HT-29 (cell line): ENCODE results near the gene UFSP1. TPM values are rescaled to one million over a fixed set of nuclear protein-coding genes. Genes with fewer than 3 reads are reported as not detected.
"Not testable (repeated sequence)": the region's sequence is repeated elsewhere in the genome, so short reads cannot be mapped to it uniquely, and the experiment has no call there.

Experiments
- DNase-seq: peaks from one replicate; pipeline ENCODE4 v3.0.0-alpha.2; 2015; ENCODE audit warnings: low spot score
- total RNA-seq: library from RNA; depleted of rRNA; stranded (reverse); fragments of >200 nt; shearing (Covaris generic); gene quantifications from 2 replicates; pipeline ENCODE4 v1.2.3, GENCODE V29; 2014; rRNA removed

Gene UFSP1
- total RNA-seq = 30.4 and 31.0 TPM in 2 replicates

GRCh38 chr7:100888988-100889750 is at the start of gene UFSP1:
UFSP1 (minus strand) TSS chr7:100889715; CDS start chr7:100889271, 444 bp downstream.
- DNase-seq = peak; percentile 28

GRCh38 chr7:100936167-100936566 is 46.7 kb upstream of the UFSP1 start:
- DNase-seq = not testable (repeated sequence)

DNA sequence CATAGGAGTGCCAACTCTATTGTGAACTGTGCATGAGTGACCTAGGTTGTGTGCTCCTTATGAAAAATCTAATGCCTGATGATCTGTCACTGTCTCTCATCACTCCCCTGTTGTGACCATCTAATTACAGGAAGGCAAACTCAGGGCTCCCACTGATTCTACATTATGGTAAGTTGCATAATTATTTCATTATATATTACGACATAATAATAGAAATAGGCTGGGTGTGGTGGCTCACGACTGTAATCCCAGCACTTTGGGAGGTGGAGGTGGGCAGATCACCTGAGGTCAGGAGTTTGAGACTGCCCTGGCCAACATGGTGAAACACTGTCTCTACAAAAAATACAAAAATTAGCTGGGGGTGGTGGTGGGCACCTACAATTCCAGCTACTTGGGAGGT is 45.9 kb upstream of the UFSP1 start:
- not testable (repeated sequence) for DNase-seq

- DNase-seq = no peak
Measured at GRCh38 chr7:100933734-100934133, 44.2 kb upstream of the UFSP1 start.

- DNase-seq = no peak
Measured at GRCh38 chr7:100929808-100930174, 40.3 kb upstream of the UFSP1 start.

DNA sequence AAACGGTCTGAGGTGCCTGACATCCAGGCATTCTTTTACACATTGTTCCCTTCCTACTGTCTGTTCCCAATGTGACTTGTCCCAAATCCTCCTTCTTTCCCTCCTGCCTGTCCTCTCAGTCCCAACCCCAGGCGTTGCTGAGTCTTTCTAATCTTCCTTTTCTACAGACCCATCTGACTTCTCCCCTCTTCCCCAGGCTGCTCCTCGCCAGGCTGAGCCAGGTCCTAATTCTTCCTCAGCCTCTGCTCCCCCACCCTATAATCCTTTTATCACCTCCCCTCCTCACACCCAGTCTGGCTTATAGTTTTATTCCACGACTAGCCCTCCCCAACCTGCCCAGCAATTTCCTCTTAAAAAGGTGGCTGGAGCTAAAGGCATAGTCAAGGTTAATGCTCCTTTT is 34.1 kb upstream of the UFSP1 start:
- DNase-seq = not testable (repeated sequence)

GRCh38 chr7:100921039-100921438 is 31.5 kb upstream of the UFSP1 start:
- DNase-seq = no peak

- DNase-seq = not testable (repeated sequence)
Measured at GRCh38 chr7:100919779-100920437, 30.4 kb upstream of the UFSP1 start.

DNA sequence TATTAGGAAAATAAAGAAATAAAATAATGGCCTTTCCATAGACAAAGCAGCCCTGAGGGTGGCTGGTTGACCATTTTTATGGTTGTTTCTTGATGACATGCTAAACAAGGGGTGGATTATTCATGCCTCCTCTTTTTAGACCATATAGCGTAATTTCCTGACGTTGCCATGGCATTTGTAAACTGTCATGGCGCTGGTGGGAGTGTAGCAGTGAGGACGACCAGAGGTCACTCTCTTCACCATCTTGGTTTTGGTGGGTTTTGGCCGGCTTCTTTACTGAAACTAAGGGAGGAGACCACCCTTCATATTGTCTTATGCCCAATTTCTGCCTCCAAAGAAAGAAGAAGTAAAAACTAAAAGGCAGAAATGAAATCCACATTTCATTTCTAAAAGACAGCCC is 29.8 kb upstream of the UFSP1 start:
- DNase-seq = not testable (repeated sequence)

GRCh38 chr7:100914879-100915447 is 25.4 kb upstream of the UFSP1 start:
- DNase-seq = no peak

DNA sequence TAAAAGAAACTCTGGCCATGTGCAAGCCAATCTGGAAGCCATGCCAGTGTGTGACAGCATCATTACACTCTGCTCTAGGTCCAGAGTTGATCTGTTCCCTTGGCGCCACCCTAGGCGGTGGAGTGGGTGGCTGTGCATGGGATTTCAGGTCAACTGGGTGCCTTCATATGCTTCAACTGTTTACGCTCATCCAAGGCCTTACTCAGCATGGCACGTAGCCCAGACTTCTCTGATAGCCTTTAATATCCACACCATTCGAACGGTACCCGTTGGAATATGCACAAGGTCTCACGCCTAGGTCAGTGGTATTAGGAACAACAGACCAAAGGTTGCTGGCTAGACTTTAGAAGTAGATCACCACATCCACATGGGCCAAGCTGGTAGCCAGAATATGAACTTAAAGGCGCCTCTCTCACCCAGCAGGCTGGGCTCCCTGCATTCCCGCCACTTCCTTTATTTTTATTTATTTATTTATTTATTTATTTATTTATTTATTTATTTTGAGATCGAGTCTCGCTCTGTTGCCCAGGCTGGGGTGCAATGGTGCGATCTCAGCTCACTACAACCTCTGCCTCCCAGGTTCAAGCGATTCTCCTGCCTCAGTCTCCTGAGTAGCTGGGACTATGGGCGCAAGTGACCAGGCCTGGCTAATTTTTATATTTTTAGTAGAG is 24.8 kb upstream of the UFSP1 start:
- DNase-seq = no peak

DNA sequence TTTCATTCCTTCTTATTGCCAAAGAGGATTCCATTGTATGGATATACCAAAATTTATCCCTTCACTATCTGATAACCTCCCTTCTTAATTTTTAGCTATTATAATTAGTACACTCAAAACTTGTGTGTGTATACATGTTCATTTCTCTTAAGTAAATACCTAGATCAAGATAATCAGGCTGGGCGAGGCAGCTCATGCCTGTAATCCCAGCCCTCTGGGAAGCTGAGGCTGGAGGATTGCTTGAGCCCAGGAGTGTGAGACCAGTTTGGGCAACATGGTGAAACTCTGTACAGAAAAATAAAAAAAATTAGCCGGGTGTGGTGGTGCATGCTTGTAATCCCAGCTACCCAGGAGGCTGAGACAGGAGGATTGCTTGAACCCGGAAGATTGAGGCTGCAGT is 22.0 kb upstream of the UFSP1 start:
- DNase-seq = no peak

GRCh38 chr7:100910443-100910842 is 20.9 kb upstream of the UFSP1 start:
- DNase-seq = not testable (repeated sequence)

GRCh38 chr7:100908512-100908911 is 19.0 kb upstream of the UFSP1 start:
- no peak for DNase-seq

DNA sequence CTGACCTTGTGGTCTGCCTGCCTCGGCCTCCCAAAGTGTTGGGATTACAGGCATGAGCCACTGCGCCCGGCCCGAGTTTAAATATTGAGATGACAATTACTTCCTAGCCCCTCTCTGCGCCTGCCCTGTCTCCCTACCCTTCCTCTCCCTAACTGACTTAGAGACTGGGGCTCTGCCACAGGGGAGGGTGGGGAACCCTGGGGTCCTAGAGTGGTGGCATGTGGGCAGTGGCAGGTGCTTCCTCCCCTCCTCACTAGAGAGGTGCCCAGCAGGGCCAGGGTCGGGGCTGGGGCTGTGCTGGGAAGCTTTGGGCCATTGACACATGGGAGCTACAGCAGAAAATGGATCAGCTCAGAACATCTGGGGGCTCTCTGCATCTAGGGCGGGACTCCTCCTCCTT is 13.1 kb upstream of the UFSP1 start:
- DNase-seq = no peak

DNA sequence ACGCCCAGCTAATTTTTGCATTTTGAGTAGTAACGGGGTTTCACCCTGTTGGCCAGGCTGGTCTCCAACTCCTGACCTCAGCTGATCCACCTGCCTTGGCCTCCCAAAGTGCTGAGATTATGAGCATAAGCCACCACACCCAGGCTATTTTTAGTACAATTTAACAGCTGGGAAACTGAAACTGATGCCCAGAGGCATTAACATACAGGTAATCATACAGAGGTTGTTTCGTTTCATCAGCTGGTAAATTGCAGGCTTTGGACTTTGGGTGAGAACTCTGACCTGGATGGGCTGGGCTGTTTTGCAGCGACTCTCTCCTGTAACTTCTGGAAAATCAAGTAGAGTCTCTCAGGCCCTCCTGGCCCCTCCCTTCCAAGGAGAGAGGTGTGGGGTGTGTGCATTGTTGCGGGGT is 12.4 kb upstream of the UFSP1 start:
- no peak for DNase-seq

DNA sequence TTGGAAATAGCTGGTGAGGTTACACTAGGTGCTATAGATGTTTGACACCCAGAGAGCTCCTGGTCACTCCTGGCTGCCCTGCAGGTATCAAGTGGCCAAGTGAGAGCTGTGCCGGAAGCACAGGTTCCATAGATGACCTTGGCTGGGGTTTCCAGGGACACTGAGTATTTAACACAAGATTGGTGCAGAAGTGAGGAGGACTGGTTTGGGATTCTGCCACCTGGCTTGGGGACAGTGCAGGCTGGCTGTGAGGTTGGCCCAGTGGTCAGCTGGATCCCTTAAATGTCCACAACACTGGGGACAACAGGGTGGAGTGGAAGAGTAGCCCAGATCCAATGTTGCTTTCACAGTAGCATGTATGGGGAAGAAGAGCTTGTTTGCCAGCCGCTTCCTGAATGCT is 11.5 kb upstream of the UFSP1 start:
- DNase-seq = no peak

- DNase-seq = no peak
Measured at GRCh38 chr7:100899432-100899831, 9.9 kb upstream of the UFSP1 start.

DNA sequence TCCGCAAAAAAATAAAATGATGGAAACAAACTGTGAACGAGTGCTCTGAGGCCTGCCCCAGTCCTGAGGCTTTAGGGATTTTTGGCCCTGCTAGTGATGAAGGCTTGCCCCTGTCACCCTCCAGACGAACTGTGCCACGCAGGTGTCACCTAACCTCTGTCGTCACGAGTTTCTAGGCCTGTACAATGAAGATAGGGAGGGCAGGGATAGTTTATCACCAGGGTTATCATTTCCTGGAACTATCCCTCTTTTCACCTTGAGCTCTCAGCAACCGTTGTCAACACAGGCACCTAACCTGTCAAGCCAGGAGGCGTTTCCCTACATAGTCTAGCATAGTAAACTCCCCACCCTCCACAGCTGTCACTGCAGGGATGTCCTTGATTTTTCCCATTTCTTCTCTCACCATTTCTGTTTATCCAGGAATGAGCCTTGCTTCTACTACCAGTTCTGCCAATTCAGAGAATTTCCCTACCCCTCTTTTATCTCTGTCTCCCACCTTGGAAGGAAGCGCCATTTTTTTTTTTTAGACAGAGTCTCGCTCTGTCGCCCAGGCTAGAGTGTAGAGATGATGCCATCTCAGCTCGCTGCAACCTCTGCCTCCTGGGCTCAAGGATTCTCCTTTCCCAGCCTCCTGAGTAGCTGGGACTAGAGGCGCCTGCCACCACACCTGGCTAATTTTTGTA is 8.4 kb upstream of the UFSP1 start:
- DNase-seq = peak; percentile 32

GRCh38 chr7:100896732-100897608 is 7.5 kb upstream of the UFSP1 start:
- DNase-seq = peak; percentile 65
